ENCODE results near the gene BRD2.
A peak's percentile ranks its signal among the peaks of the same experiment; 100 is the strongest.
"Not testable (repeated sequence)": the region's sequence is repeated elsewhere in the genome, so short reads cannot be mapped to it uniquely, and the experiment has no call there.

BRD2 gene

GRCh38 chr6:32968093-32968866 is at the start of gene BRD2:
BRD2 (plus strand) TSS chr6:32968594; CDS start chr6:32972899, 4,305 bp downstream.
- peak; percentile 96 for DNase-seq (ENCODE audit: low spot score)

GRCh38 chr6:32920715-32921114 is 47.7 kb upstream of the BRD2 start:
- no peak for DNase-seq (ENCODE audit: low spot score)

- no peak for DNase-seq (ENCODE audit: low spot score)
Observed at GRCh38 chr6:32922083-32922482, 46.3 kb upstream of the BRD2 start.

GRCh38 chr6:32931211-32931610 is 37.2 kb upstream of the BRD2 start:
- no peak for DNase-seq (ENCODE audit: low spot score)

- peak; percentile 38 for DNase-seq (ENCODE audit: low spot score)
Observed at GRCh38 chr6:32932132-32932868, 36.1 kb upstream of the BRD2 start.

GRCh38 chr6:32933661-32934085 is 34.7 kb upstream of the BRD2 start:
- DNase-seq (ENCODE audit: low spot score), result peak; percentile 89

GRCh38 chr6:32935551-32936238 is 32.7 kb upstream of the BRD2 start:
- DNase-seq (ENCODE audit: low spot score), result no peak

- no peak for DNase-seq (ENCODE audit: low spot score)
Observed at GRCh38 chr6:32936239-32937152, 31.9 kb upstream of the BRD2 start.

GRCh38 chr6:32937230-32937633 is 31.2 kb upstream of the BRD2 start:
- DNase-seq (ENCODE audit: low spot score), result no peak

- no peak for DNase-seq (ENCODE audit: low spot score)
Observed at GRCh38 chr6:32938494-32938893, 29.9 kb upstream of the BRD2 start.

GRCh38 chr6:32940656-32941213 is 27.7 kb upstream of the BRD2 start, which contains the start of gene HLA-DMB:
HLA-DMB (minus strand) TSS chr6:32941028; CDS start chr6:32940807, 221 bp downstream.
- peak; percentile 92 for DNase-seq (ENCODE audit: low spot score)

- no peak for DNase-seq (ENCODE audit: low spot score)
Observed at GRCh38 chr6:32941214-32941768, 27.1 kb upstream of the BRD2 start.

GRCh38 chr6:32942555-32943123 is 25.8 kb upstream of the BRD2 start:
- not testable (repeated sequence) for DNase-seq (ENCODE audit: low spot score)

- no peak for DNase-seq (ENCODE audit: low spot score)
Observed at GRCh38 chr6:32943864-32944649, 24.3 kb upstream of the BRD2 start.

GRCh38 chr6:32945108-32945760 is 23.2 kb upstream of the BRD2 start:
- no peak for DNase-seq (ENCODE audit: low spot score)

- DNase-seq (ENCODE audit: low spot score), result no peak
Observed at GRCh38 chr6:32945953-32946352, 22.4 kb upstream of the BRD2 start.

GRCh38 chr6:32946893-32947292 is 21.5 kb upstream of the BRD2 start:
- DNase-seq (ENCODE audit: low spot score), result no peak

GRCh38 chr6:32947552-32948465 is 20.6 kb upstream of the BRD2 start:
- peak; percentile 31 for DNase-seq (ENCODE audit: low spot score)

Data from AG20443 (cell line).